ENCODE data around the gene ZFHX2. TPM values are rescaled to one million over a fixed set of nuclear protein-coding genes. Genes with fewer than 3 reads are reported as not detected.

Gene ZFHX2
- polyA plus RNA-seq, 1 donor (not counting 4 experiments of a cell fraction or from before 2014, with no cell fraction given): 0.18 TPM

- Histone ChIP-seq H3K9me1 (ENCODE audit: control insufficient read depth, extremely low read depth, insufficient read depth, low read length) (no peaks in the 10 kb centered on the region), H3K79me2 (ENCODE audit: control insufficient read depth, insufficient read depth, low read length) (no peaks in the 10 kb centered on the region), H4K20me1 (ENCODE audit: control insufficient read depth, extremely low read depth, insufficient read depth, low read length) (no peaks in the 10 kb centered on the region), H3K4me3 (ENCODE audit: control insufficient read depth in 2 of 3, extremely low read depth in 1 of 3, insufficient read depth in 2 of 3, low read depth in 1 of 3, low read length in 3 of 3) (no peak overlapping the region), H3K9ac (ENCODE audit: control insufficient read depth, extremely low read depth, insufficient read depth, low read length) (no peak overlapping the region), H3K27ac (ENCODE audit: control insufficient read depth, insufficient read depth, low read length) (no peak overlapping the region), H3K4me2 (ENCODE audit: control insufficient read depth, extremely low read depth, insufficient read depth, low read depth, low read length) (no peak overlapping the region), H3K36me3 (ENCODE audit: control insufficient read depth in 2 of 2, extremely low read depth in 1 of 2, insufficient read depth in 2 of 2, low read length in 2 of 2) (peaks cover 0 to 3% of the 10 kb centered on the region in 2 experiments), H2AFZ (ENCODE audit: control insufficient read depth, low read length) (no peak overlapping the region), H3K9me3 (ENCODE audit: control insufficient read depth, low read depth, low read length) (no peaks in the 10 kb centered on the region), H3K4me1 (ENCODE audit: control insufficient read depth, extremely low read depth, insufficient read depth, low read length) (no peaks in the 10 kb centered on the region), H3K27me3 (ENCODE audit: control insufficient read depth, extremely low read depth, insufficient read depth, low read length) (no peaks in the 10 kb centered on the region)
- dilution Hi-C loops (cut with MboI; ENCODE audit: extremely low pct_ligation_motif_present, low sequenced_read_pairs): no loop called here
- no peak for TF ChIP-seq CTCF (optimal IDR thresholded peaks at IDR 0.05 in 1 of 3, IDR thresholded peaks at IDR 0.05 in 1 of 3, conservative IDR thresholded peaks at IDR 0.05 in 1 of 3; ENCODE audit: extremely low read depth in 1 of 3, insufficient read depth in 2 of 3, low read length in 3 of 3)
- TF ChIP-seq EZH2 (IDR thresholded peaks at IDR 0.05; ENCODE audit: low read length): no peak
- DNase-seq (ENCODE audit: low read depth, low spot score): no peak
- no peak for FAIRE-seq
Measured at GRCh38 chr14:23529016-23529415, 22.5 kb downstream of the ZFHX2 start.

GRCh38 chr14:23528555-23528954, 23.0 kb downstream of the ZFHX2 start:
- Histone ChIP-seq H3K9ac (ENCODE audit: control insufficient read depth, extremely low read depth, insufficient read depth, low read length) (no peak overlapping the region), H4K20me1 (ENCODE audit: control insufficient read depth, extremely low read depth, insufficient read depth, low read length) (no peaks in the 10 kb centered on the region), H3K9me3 (ENCODE audit: control insufficient read depth, low read depth, low read length) (no peaks in the 10 kb centered on the region), H2AFZ (ENCODE audit: control insufficient read depth, low read length) (no peak overlapping the region), H3K4me1 (ENCODE audit: control insufficient read depth, extremely low read depth, insufficient read depth, low read length) (no peaks in the 10 kb centered on the region), H3K9me1 (ENCODE audit: control insufficient read depth, extremely low read depth, insufficient read depth, low read length) (no peaks in the 10 kb centered on the region), H3K79me2 (ENCODE audit: control insufficient read depth, insufficient read depth, low read length) (no peaks in the 10 kb centered on the region), H3K27ac (ENCODE audit: control insufficient read depth, insufficient read depth, low read length) (no peak overlapping the region), H3K27me3 (ENCODE audit: control insufficient read depth, extremely low read depth, insufficient read depth, low read length) (no peaks in the 10 kb centered on the region), H3K4me2 (ENCODE audit: control insufficient read depth, extremely low read depth, insufficient read depth, low read depth, low read length) (no peak overlapping the region), H3K4me3 (ENCODE audit: control insufficient read depth in 2 of 3, extremely low read depth in 1 of 3, insufficient read depth in 2 of 3, low read depth in 1 of 3, low read length in 3 of 3) (no peak overlapping the region), H3K36me3 (ENCODE audit: control insufficient read depth in 2 of 2, extremely low read depth in 1 of 2, insufficient read depth in 2 of 2, low read length in 2 of 2) (peaks cover 0 to 3% of the 10 kb centered on the region in 2 experiments)
- TF ChIP-seq EZH2 (IDR thresholded peaks at IDR 0.05; ENCODE audit: low read length): no peak
- TF ChIP-seq CTCF (optimal IDR thresholded peaks at IDR 0.05 in 1 of 3, IDR thresholded peaks at IDR 0.05 in 1 of 3, conservative IDR thresholded peaks at IDR 0.05 in 1 of 3; ENCODE audit: extremely low read depth in 1 of 3, insufficient read depth in 2 of 3, low read length in 3 of 3): peak in 2 of 3 experiments; percentile 21 to 29
- FAIRE-seq: no peak
- DNase-seq (ENCODE audit: low read depth, low spot score): no peak
- dilution Hi-C loops (cut with MboI; ENCODE audit: extremely low pct_ligation_motif_present, low sequenced_read_pairs): no loop called here
